Measurements from ENCODE around the gene MORC3. TPM values are rescaled to one million over a fixed set of nuclear protein-coding genes. Genes with fewer than 3 reads are reported as not detected.
"Not testable (repeated sequence)": the region's sequence is repeated elsewhere in the genome, so short reads cannot be mapped to it uniquely, and the experiment has no call there.

The MORC3 gene
- total RNA-seq, 1 donor from 2014 or later = 24.4 TPM

DNA sequence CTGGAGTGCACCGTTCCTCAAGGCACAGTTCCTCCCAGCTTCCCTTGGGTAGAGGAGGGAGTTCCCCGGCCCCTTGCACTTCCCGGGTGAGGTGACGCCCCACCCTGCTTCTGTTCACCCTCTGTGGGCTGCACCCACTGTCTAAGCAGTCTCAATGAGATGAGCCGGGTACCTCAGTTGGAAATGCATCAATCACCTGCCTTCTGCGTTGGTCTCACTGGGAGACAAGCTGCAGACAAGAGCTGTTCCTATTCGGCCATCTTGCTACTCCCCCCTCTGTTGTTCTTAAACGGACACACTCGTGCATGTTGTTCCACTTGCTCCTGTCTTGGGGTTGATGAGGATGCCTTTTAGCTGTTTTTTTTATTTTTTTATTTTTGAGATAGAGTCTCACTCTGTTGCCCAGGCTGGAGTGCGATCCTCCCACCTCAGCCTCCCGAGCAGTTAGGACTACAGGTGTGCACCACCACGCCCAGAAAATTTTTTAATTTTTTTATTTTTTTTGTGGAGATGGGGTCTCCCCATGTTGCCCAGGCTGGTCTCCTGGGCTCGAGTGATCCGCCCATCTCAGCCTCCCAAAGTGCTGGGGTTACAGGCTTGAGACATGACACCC, 3.0 kb upstream of the MORC3 start:
- no peak for DNase-seq (ENCODE audit: low read depth)
- no peak for TF ChIP-seq CTCF (conservative IDR thresholded peaks at IDR 0.05; ENCODE audit: low read depth, low read length)
- H3K4me3 ChIP-seq (ENCODE audit: low read depth, low read length) = no peak overlapping the region

DNA sequence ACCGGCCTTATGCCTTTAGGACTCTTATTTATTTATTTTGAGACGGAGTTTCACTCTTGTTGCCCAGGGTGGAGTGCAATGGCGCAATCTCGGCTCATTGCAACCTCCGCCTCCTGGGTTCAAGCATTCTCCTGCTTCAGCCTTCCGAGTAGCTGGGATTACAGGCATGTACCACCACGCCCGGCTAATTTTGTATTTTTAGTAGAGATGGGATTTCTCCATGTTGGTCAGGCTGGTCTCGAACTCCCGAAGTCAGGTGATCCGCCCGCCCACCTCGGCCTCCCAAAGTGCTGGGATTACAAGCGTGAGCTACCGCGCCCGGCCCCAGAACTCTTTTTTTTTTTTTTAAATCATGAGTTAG, 611 bp upstream of the MORC3 start:
- not testable (repeated sequence) for DNase-seq (ENCODE audit: low read depth)
- peak overlapping the region; percentile 92 for H3K4me3 ChIP-seq (ENCODE audit: low read depth, low read length)

GRCh38 chr21:36320421-36321324, 676 bp downstream of the MORC3 start:
- no peak for DNase-seq (ENCODE audit: low read depth)
- TF ChIP-seq CTCF (conservative IDR thresholded peaks at IDR 0.05; ENCODE audit: low read depth, low read length) = no peak
- peak overlapping the region; percentile 92 for H3K4me3 ChIP-seq (ENCODE audit: low read depth, low read length)

- H3K4me3 ChIP-seq (ENCODE audit: low read depth, low read length) = peak overlapping the region; percentile 92
- no peak for DNase-seq (ENCODE audit: low read depth)
- no peak for TF ChIP-seq CTCF (conservative IDR thresholded peaks at IDR 0.05; ENCODE audit: low read depth, low read length)
Observed at GRCh38 chr21:36321325-36322082, 1.5 kb downstream of the MORC3 start.

DNA sequence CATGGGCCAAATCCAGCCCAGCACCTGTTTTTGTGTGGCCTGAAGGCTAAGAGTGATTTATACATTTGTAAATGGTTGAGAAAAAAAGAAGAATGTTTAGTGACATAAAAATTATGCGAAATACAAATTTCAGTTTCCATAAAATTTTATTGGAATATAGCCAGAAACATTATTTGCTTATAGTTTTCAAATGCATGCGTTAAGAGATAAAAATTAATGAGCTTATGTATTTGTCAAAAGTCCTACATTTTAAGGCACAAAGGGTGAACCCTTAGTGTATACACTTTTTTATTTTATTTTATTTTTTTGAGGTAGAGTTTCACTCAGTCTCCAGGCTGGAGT, 2.1 kb downstream of the MORC3 start:
- H3K4me3 ChIP-seq (ENCODE audit: low read depth, low read length) = peak overlapping the region; percentile 92
- no peak for DNase-seq (ENCODE audit: low read depth)
- no peak for TF ChIP-seq CTCF (conservative IDR thresholded peaks at IDR 0.05; ENCODE audit: low read depth, low read length)

GRCh38 chr21:36323032-36323431, 3.0 kb downstream of the MORC3 start:
- no peak for DNase-seq (ENCODE audit: low read depth)
- no peak overlapping the region for H3K4me3 ChIP-seq (ENCODE audit: low read depth, low read length)
- TF ChIP-seq CTCF (conservative IDR thresholded peaks at IDR 0.05; ENCODE audit: low read depth, low read length) = no peak

DNA sequence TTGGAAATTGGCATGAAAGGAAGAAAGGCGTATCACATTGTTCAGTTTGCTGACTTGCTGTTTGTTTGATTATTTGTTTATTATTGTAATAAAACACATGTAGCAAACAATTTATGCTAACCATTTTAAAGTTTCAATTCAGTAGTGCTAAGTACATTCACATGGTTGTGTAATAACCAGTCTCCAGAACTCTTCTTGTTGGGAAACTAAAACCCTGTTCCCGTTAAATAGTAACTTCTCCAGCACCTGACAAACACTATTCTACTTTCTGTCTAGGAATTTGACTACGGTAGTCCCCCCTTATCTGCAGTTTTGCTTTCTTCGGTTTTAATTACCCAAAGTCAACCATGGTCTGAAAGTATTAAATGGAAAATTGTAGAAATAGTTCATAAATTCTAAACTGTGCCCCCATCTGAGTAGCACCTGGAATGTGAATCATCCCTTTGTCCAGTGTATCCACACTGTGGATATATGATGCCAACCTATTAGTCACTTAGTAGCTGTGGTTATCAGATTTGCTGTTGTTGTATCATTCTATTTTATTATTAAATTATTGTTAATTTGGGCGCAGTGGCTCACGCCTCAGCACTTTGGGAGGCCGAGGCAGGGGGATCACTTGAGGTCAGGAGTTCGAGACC, 5.5 kb downstream of the MORC3 start:
- H3K4me3 ChIP-seq (ENCODE audit: low read depth, low read length) = peak overlapping the region; percentile 14
- TF ChIP-seq CTCF (conservative IDR thresholded peaks at IDR 0.05; ENCODE audit: low read depth, low read length) = no peak
- peak; percentile 60 for DNase-seq (ENCODE audit: low read depth)
